ENCODE measurements around the gene GRB10.
"Not testable (repeated sequence)": the region's sequence is repeated elsewhere in the genome, so short reads cannot be mapped to it uniquely, and the experiment has no call there.

The GRB10 gene

GRCh38 chr7:50564640-50565558 is 217.8 kb downstream of the GRB10 start, which contains the start of gene DDC:
DDC (minus strand) TSS chr7:50565405; CDS start chr7:50544085, 21,320 bp downstream.
- no peak for DNase-seq

- no peak for DNase-seq
Observed at GRCh38 chr7:50564171-50564570, 218.5 kb downstream of the GRB10 start.

- DNase-seq, result no peak
Observed at GRCh38 chr7:50562136-50562535, 220.6 kb downstream of the GRB10 start.

- peak; percentile 86 for DNase-seq
Observed at GRCh38 chr7:50560865-50561351, 221.8 kb downstream of the GRB10 start.

GRCh38 chr7:50559881-50560280 is 222.8 kb downstream of the GRB10 start:
- no peak for DNase-seq

- peak; percentile 50 for DNase-seq
Observed at GRCh38 chr7:50558294-50559053, 224.2 kb downstream of the GRB10 start.

- DNase-seq, result no peak
Observed at GRCh38 chr7:50557099-50557498, 225.6 kb downstream of the GRB10 start.

- no peak for DNase-seq
Observed at GRCh38 chr7:50556247-50556991, 226.3 kb downstream of the GRB10 start.

- no peak for DNase-seq
Observed at GRCh38 chr7:50555594-50556140, 227.0 kb downstream of the GRB10 start.

GRCh38 chr7:50554431-50555322 is 228.0 kb downstream of the GRB10 start:
- no peak for DNase-seq

GRCh38 chr7:50553973-50554372 is 228.7 kb downstream of the GRB10 start:
- DNase-seq, result no peak

- DNase-seq, result no peak
Observed at GRCh38 chr7:50552921-50553320, 229.8 kb downstream of the GRB10 start.

- peak; percentile 96 for DNase-seq
Observed at GRCh38 chr7:50552139-50552538, 230.6 kb downstream of the GRB10 start.

- not testable (repeated sequence) for DNase-seq
Observed at GRCh38 chr7:50545613-50546012, 237.1 kb downstream of the GRB10 start.

GRCh38 chr7:50544992-50545391 is 237.7 kb downstream of the GRB10 start:
- no peak for DNase-seq

- no peak for DNase-seq
Observed at GRCh38 chr7:50543776-50544442, 238.8 kb downstream of the GRB10 start.

- DNase-seq, result no peak
Observed at GRCh38 chr7:50542132-50542531, 240.6 kb downstream of the GRB10 start.

GRCh38 chr7:50540785-50541579 is 241.7 kb downstream of the GRB10 start:
- DNase-seq, result no peak
